Measurements from ENCODE around the gene TBC1D22A.

The TBC1D22A gene

GRCh38 chr22:47000256-47000655 is 237.8 kb downstream of the TBC1D22A start:
- H3K36me3 Mint-ChIP-seq (ENCODE audit: low read depth) = no peaks in the 10 kb centered on the region

GRCh38 chr22:47000888-47001287 is 238.4 kb downstream of the TBC1D22A start:
- Mint-ChIP-seq H3K27me3 (ENCODE audit: low read depth) (no peaks in the 10 kb centered on the region), H3K36me3 (ENCODE audit: low read depth) (no peaks in the 10 kb centered on the region), H3K4me1 (no peaks in the 10 kb centered on the region), H3K4me3 (no peak overlapping the region), H3K27ac (no peak overlapping the region), H3K9me3 (no peaks in the 10 kb centered on the region)
- no peak for TF ChIP-seq CTCF (IDR thresholded peaks at IDR 0.05; ENCODE audit: unreplicated experiment in 3 of 3)

More at GRCh38 chr22:47000256-47000655, 237.8 kb downstream of the TBC1D22A start:
- Mint-ChIP-seq H3K9me3 (no peaks in the 10 kb centered on the region), H3K27ac (no peak overlapping the region), H3K4me3 (no peak overlapping the region), H3K27me3 (ENCODE audit: low read depth) (no peaks in the 10 kb centered on the region), H3K4me1 (no peaks in the 10 kb centered on the region)
- TF ChIP-seq CTCF (IDR thresholded peaks at IDR 0.05; ENCODE audit: unreplicated experiment in 3 of 3) = no peak

GRCh38 chr22:47001288-47001687 is 238.8 kb downstream of the TBC1D22A start:
- H3K27ac Mint-ChIP-seq = no peak overlapping the region
- no peaks in the 10 kb centered on the region for H3K4me1 Mint-ChIP-seq
- no peaks in the 10 kb centered on the region for H3K36me3 Mint-ChIP-seq (ENCODE audit: low read depth)
- TF ChIP-seq CTCF (IDR thresholded peaks at IDR 0.05; ENCODE audit: unreplicated experiment in 3 of 3) = no peak
- no peak overlapping the region for H3K4me3 Mint-ChIP-seq
- H3K27me3 Mint-ChIP-seq (ENCODE audit: low read depth) = no peaks in the 10 kb centered on the region
- H3K9me3 Mint-ChIP-seq = no peaks in the 10 kb centered on the region

- no peaks in the 10 kb centered on the region for H3K36me3 Mint-ChIP-seq (ENCODE audit: low read depth)
- TF ChIP-seq CTCF (IDR thresholded peaks at IDR 0.05; ENCODE audit: unreplicated experiment in 3 of 3) = no peak
- no peaks in the 10 kb centered on the region for H3K4me1 Mint-ChIP-seq
- H3K9me3 Mint-ChIP-seq = no peaks in the 10 kb centered on the region
- H3K4me3 Mint-ChIP-seq = no peak overlapping the region
- H3K27ac Mint-ChIP-seq = no peak overlapping the region
- H3K27me3 Mint-ChIP-seq (ENCODE audit: low read depth) = no peaks in the 10 kb centered on the region
These were observed 240.2 kb downstream of the TBC1D22A start for GRCh38 chr22:47002692-47003091.

GRCh38 chr22:47005506-47006408 is 243.3 kb downstream of the TBC1D22A start:
- Mint-ChIP-seq H3K27me3 (ENCODE audit: low read depth) (no peaks in the 10 kb centered on the region), H3K9me3 (no peaks in the 10 kb centered on the region), H3K4me3 (no peak overlapping the region), H3K27ac (no peak overlapping the region), H3K36me3 (ENCODE audit: low read depth) (no peaks in the 10 kb centered on the region), H3K4me1 (no peaks in the 10 kb centered on the region)
- TF ChIP-seq CTCF (IDR thresholded peaks at IDR 0.05; ENCODE audit: unreplicated experiment in 3 of 3) = no peak

- Mint-ChIP-seq H3K27me3 (ENCODE audit: low read depth) (no peaks in the 10 kb centered on the region), H3K9me3 (no peaks in the 10 kb centered on the region), H3K27ac (no peak overlapping the region), H3K36me3 (ENCODE audit: low read depth) (no peaks in the 10 kb centered on the region), H3K4me1 (no peaks in the 10 kb centered on the region), H3K4me3 (no peak overlapping the region)
- no peak for TF ChIP-seq CTCF (IDR thresholded peaks at IDR 0.05; ENCODE audit: unreplicated experiment in 3 of 3)
These were observed 244.0 kb downstream of the TBC1D22A start for GRCh38 chr22:47006433-47006832.
